Stimulated activated CD4-positive, alpha-beta T cell treated with anti-CD3 and anti-CD28 coated beads, Interleukin-12 subunit alpha, Interleukin-12 subunit beta, amount 100 ng/mL, for 4 hours (primary cell): Measurements from ENCODE around the gene SPDYE6.
"Not testable (repeated sequence)": the region's sequence is repeated elsewhere in the genome, so short reads cannot be mapped to it uniquely, and the experiment has no call there.

Experiments used
- DNase-seq: peaks from one replicate; pipeline ENCODE4 v3.0.0-alpha.2; 2020

Gene SPDYE6

GRCh38 chr7:102313997-102314780 is 42.1 kb downstream of the SPDYE6 start:
- no peak for DNase-seq

GRCh38 chr7:102312317-102312716 is 43.9 kb downstream of the SPDYE6 start:
- no peak for DNase-seq

- DNase-seq: no peak
Observed at GRCh38 chr7:102310414-102310815, 45.8 kb downstream of the SPDYE6 start.

DNA sequence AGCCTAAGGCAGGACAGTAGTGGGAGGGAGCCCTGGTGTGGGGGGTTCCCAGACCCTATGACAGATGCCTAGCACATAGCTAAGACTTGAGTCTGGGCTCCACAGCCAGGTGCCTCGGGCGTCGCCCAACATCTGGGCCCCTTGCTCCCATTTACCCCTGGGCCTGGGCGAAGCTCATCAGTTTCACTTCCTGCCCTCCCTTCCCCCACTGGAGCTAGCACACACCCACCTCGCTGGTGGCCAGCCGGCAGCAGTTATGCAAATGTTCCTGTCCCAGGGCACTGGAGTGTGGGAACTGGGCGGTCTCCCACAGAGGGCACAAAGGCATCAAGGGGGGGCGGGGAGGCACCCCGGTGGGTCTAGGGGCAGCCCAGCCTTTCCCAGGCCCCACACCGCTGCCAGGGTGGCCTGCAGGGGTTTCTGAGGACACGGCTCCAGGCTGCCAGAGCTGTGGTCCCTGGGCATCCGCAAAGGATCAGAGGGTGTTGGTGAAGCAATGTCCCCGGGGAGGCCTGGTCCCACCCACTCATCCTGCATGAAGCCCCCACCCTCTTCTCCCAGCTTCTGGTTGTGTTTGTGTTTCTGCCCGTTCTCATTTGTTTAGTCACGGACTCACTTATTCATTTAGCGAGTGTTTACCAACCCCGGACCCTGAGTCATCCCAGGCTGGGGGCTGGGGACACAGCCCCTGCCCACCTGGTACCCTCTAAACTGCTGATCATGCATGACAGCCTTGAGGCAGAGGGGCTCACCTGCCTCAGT is 49.1 kb downstream of the SPDYE6 start:
- no peak for DNase-seq

DNA sequence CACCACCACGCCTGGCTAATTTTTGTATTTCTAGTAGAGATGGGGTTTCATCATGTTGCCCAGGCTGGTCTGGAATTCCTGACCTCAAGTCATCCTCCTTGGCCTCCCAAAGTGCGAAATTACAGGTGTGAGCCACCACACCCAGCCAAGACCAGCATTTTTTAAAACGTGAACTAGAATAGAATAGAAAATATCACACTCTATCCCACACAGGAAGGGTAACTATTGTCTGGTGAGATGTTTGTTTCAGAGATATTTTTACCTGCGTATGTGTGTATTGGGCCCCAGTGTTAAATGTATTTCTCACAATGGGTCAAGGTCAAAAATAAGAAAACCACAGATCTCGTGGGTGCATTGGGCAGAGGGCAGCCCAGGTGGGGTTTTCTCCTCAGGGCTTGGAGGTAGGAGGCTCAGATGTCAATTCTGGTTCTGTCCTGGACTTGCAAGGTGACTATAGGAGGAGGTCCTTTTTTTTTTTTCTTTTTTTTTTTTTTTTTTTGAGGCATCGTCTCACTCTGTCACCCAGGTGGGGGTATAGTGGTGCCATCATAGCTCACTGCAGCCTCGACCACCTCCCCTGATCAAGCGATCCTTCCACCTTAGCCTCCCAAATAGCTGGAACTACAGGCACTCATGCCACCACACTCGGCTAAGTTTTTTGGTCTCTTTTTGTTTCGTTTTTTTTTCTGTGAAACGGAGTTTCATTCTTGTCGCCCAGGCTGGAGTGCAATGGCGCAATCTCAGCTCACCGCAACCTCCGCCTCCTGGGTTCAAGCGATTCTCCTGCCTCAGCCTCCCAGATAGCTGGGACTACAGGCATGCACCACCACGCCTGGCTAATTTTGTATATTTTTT is 50.6 kb downstream of the SPDYE6 start:
- DNase-seq: no peak

- DNase-seq: no peak
Observed at GRCh38 chr7:102304668-102305067, 51.6 kb downstream of the SPDYE6 start.

DNA sequence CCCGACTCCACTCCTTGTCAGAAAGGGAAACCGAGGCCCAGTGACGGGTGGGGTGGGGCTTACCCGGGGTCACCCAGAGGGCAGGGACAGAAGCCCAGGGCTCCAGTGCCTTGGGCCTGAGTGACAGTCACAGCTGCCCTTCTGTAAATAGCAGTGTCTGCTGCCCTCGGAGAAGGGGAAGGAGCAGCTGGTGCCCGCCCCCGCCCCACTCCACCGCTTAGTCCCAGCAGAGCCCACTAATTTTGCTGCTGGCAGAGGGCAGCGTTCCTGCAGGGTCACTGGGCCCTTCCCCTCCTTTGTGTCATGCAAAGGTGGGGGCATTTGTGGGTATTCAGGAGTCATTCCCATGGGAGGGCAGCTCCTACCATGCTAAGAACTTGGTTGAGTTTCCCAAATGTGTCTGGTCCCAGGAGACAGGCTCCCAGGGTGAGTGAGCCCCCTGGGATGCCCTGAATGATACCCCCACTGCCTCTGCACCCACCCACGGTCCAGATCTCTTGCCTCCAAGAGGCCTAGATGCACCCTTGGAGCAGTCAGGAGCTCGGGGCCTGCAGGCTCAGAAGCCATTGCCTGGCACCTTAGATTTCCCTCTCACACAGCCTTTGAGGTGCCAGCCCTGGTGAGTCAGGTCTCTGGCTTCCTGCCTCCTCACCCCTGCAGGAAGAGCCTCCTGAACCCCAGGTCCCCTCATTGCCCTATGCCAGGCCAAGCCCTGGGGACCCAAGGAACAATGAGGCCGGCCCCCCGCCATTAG is 52.4 kb downstream of the SPDYE6 start:
- DNase-seq: no peak

DNA sequence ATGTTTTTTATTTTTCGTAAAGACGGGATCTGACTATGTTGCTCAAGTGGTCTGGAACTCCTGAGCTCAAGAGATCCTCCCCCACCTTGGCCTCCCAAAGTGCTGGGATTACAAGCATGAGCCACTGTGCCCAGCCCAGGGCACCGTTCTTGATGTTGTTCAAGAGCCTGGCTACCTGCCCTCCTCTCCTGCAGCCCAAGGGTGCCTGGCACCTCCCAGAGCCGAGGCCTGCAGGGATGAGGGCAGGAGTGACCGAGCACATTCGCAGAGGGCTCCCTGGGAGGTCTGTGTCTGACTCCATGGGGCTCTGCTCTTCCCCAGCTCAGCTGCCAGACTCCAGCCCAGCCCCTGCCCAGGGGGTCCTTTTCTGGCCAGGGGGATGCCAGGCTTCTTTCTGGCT is 54.2 kb downstream of the SPDYE6 start:
- no peak for DNase-seq

DNA sequence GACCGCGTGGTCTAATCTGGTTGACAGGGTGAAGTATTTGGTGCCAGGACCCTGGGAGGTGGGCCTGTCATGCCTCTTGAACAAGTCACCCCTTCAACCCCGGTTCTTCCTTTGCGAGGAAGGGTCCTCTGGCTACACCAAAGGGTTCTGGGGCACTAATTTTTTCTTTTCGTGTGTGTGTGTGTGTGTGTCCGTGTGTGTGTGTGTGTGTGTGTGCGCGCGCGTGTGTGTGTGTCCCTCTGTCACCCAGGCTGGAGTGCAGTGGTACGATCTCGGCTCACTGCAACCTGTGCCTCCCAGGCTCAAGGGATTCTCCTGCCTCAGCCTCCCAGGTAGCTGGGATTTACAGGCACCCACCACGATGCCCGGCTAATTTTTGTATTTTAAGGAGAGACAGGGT is 54.9 kb downstream of the SPDYE6 start:
- DNase-seq: not testable (repeated sequence)

DNA sequence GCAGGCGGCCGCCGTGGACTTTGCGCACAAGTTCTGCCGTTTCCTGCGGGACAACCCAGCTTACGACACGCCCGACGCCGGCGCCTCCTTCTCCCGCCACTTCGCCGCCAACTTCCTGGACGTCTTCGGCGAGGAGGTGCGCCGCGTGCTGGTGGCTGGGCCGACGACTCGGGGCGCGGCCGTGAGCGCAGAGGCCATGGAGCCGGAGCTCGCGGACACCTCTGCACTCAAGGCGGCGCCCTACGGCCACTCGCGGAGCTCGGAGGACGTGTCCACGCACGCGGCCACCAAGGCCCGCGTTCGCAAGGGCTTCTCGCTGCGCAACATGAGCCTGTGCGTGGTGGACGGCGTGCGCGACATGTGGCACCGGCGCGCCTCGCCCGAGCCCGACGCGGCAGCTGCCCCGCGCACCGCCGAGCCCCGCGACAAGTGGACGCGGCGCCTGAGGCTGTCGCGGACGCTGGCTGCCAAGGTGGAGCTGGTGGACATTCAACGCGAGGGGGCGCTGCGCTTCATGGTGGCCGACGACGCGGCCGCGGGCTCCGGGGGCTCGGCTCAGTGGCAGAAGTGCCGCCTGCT is 55.5 kb downstream of the SPDYE6 start:
- DNase-seq: no peak

DNA sequence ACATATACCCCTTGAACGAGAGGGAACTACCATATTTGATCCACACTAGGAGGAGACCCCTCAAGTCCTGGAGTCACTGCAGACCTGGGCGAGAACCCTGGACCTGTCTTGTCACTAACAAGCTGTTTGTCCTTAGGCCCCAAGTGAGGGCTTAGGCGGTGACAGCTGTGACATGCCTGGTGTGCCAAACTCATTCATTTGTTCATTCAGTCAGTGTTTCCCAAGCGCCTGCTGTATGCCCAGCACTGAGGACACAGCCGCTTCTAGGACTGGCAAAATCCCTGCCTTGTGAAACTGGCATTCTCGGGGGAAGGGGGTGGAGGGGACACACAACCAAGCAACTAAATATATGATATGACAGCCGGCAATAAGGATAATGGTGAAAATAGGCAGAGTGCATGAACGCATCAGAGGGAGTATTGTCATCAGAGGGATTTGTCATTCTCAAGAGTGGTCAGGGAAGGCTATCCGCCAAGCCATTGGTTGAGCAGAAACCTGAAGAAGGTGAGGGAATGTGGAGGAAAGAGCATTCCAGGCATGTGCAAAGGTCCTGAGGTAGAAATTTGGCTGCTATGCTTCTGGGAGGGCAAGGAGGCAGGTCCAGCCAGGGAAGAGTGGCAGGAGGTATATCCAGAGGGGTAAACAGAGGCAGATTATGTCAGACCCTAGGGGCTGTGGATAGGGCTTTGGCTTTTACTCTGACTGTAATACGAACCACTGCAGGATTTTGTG is 58.6 kb downstream of the SPDYE6 start:
- DNase-seq: no peak

DNA sequence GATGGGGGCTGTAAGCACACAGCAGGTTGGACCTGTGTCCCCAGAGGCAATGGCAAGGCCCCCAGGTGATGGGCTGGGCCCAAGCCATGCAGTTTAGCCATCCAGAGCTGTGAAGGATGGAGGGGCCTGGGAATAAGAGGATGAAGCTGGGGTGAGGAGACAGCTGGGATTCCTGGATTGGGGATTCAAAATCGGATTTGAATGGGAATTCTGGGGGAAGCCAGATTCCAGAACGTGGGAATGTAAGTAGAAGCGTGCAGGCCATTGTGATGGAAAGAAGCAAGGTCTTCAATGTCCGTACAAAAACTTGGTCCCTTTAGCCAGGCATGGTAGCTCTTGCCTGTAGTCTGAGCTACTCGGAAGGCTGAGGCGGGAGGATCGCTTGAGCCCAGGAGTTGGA is 59.7 kb downstream of the SPDYE6 start:
- no peak for DNase-seq

GRCh38 chr7:102296179-102296438 is 60.1 kb downstream of the SPDYE6 start:
- DNase-seq: no peak
